Measurements from ENCODE around the gene TRAPPC4. TPM values are rescaled to one million over a fixed set of nuclear protein-coding genes. Genes with fewer than 3 reads are reported as not detected.
"Not testable (repeated sequence)": the region's sequence is repeated elsewhere in the genome, so short reads cannot be mapped to it uniquely, and the experiment has no call there.

The TRAPPC4 gene
- total RNA-seq, 1 donor from 2014 or later, result 60.4 TPM

DNA sequence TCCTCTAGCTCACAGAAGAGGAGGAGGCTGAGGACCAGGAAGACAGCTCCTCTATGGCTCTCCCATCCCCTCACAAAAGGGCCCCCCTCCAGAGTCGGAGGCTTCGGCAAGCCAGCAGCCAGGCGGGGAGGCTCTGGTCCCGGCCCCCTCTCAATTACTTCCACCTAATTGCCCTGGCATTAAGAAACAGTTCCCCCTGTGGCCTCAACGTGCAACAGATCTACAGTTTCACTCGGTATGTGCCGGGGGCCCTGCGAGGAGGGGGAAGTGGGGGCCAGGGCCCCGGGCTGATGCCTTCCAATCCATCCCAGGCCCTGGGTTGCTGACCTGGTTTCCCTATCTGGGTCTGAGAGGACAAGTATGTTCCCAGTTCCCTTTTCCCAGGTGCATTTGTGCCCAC lies 39.1 kb upstream of the TRAPPC4 start:
- Mint-ChIP-seq H3K27ac (ENCODE audit: unreplicated experiment) (no peak overlapping the region), H3K4me1 (ENCODE audit: unreplicated experiment) (peaks cover 4% of the 10 kb centered on the region), H3K9me3 (ENCODE audit: unreplicated experiment) (no peaks in the 10 kb centered on the region), H3K4me3 (ENCODE audit: unreplicated experiment) (no peak overlapping the region), H3K27me3 (ENCODE audit: unreplicated experiment) (peaks cover 6% of the 10 kb centered on the region), H3K36me3 (ENCODE audit: low read depth, unreplicated experiment) (no peaks in the 10 kb centered on the region)
- TF ChIP-seq CTCF (IDR thresholded peaks at IDR 0.05; ENCODE audit: unreplicated experiment), result no peak
- DNase-seq (ENCODE audit: low spot score), result no peak

- Mint-ChIP-seq H3K9me3 (ENCODE audit: unreplicated experiment) (no peaks in the 10 kb centered on the region), H3K4me3 (ENCODE audit: unreplicated experiment) (no peak overlapping the region), H3K4me1 (ENCODE audit: unreplicated experiment) (peaks cover 4% of the 10 kb centered on the region), H3K27ac (ENCODE audit: unreplicated experiment) (no peak overlapping the region), H3K36me3 (ENCODE audit: low read depth, unreplicated experiment) (no peaks in the 10 kb centered on the region), H3K27me3 (ENCODE audit: unreplicated experiment) (peaks cover 6% of the 10 kb centered on the region)
- DNase-seq (ENCODE audit: low spot score), result no peak
- no peak for TF ChIP-seq CTCF (IDR thresholded peaks at IDR 0.05; ENCODE audit: unreplicated experiment)
Observed at GRCh38 chr11:118980191-118980881, 38.2 kb upstream of the TRAPPC4 start.

DNA sequence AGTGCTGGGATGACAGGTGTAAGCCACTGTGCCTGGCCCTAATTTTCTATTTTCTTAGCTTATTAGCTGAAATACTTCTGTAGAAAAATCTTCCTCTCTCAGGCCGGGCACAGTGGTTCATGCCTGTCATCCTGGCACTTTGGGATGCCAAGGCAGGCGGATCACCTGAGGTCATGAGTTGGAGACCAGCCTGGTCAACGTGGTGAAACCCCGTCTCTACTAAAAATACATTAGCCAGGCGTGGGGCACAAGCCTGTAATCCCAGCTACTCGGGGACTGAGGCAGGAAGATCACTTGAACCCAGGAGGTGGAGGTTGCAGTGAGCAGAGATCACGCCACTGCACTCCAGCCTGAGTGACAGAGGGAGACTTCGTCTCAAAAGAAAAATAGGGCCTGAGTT lies 34.2 kb upstream of the TRAPPC4 start:
- not testable (repeated sequence) for H3K36me3 Mint-ChIP-seq (ENCODE audit: low read depth, unreplicated experiment)

GRCh38 chr11:118984825-118985224 lies 33.7 kb upstream of the TRAPPC4 start:
- DNase-seq (ENCODE audit: low spot score), result no peak
- Mint-ChIP-seq H3K4me1 (ENCODE audit: unreplicated experiment) (peaks cover 4% of the 10 kb centered on the region), H3K36me3 (ENCODE audit: low read depth, unreplicated experiment) (no peaks in the 10 kb centered on the region), H3K9me3 (ENCODE audit: unreplicated experiment) (no peaks in the 10 kb centered on the region), H3K27me3 (ENCODE audit: unreplicated experiment) (peaks cover 3% of the 10 kb centered on the region), H3K27ac (ENCODE audit: unreplicated experiment) (no peak overlapping the region), H3K4me3 (ENCODE audit: unreplicated experiment) (no peak overlapping the region)
- no peak for TF ChIP-seq CTCF (IDR thresholded peaks at IDR 0.05; ENCODE audit: unreplicated experiment)

More for the DNA sequence above, 34.2 kb upstream of the TRAPPC4 start:
- not testable (repeated sequence) for H3K4me3 Mint-ChIP-seq (ENCODE audit: unreplicated experiment); H3K4me1 Mint-ChIP-seq (ENCODE audit: unreplicated experiment); DNase-seq (ENCODE audit: low spot score); H3K27me3 Mint-ChIP-seq (ENCODE audit: unreplicated experiment); H3K9me3 Mint-ChIP-seq (ENCODE audit: unreplicated experiment); H3K27ac Mint-ChIP-seq (ENCODE audit: unreplicated experiment)

GRCh38 chr11:118988280-118988679 lies 30.3 kb upstream of the TRAPPC4 start:
- Mint-ChIP-seq H3K27me3 (ENCODE audit: unreplicated experiment) (no peaks in the 10 kb centered on the region), H3K9me3 (ENCODE audit: unreplicated experiment) (no peaks in the 10 kb centered on the region), H3K4me3 (ENCODE audit: unreplicated experiment) (no peak overlapping the region), H3K27ac (ENCODE audit: unreplicated experiment) (no peak overlapping the region), H3K4me1 (ENCODE audit: unreplicated experiment) (no peaks in the 10 kb centered on the region), H3K36me3 (ENCODE audit: low read depth, unreplicated experiment) (peaks cover 6% of the 10 kb centered on the region)
- DNase-seq (ENCODE audit: low spot score), result no peak
- TF ChIP-seq CTCF (IDR thresholded peaks at IDR 0.05; ENCODE audit: unreplicated experiment), result no peak

- H3K4me1 Mint-ChIP-seq (ENCODE audit: unreplicated experiment); H3K27me3 Mint-ChIP-seq (ENCODE audit: unreplicated experiment); H3K9me3 Mint-ChIP-seq (ENCODE audit: unreplicated experiment); DNase-seq (ENCODE audit: low spot score); H3K4me3 Mint-ChIP-seq (ENCODE audit: unreplicated experiment); H3K27ac Mint-ChIP-seq (ENCODE audit: unreplicated experiment); H3K36me3 Mint-ChIP-seq (ENCODE audit: low read depth, unreplicated experiment): not testable (repeated sequence)
Observed at GRCh38 chr11:118991486-118992038, 27.0 kb upstream of the TRAPPC4 start.
